Raji (cell line): ENCODE results near the gene TBL1XR1.

Experiments used
- POLR2A ChIP-seq: IDR thresholded peaks from 2 replicates; pipeline ENCODE4 v1.6.1; 2011; ENCODE audit warnings: low read depth, low read length, control low read depth; ENCODE audit not compliant: insufficient read depth

The TBL1XR1 gene

DNA sequence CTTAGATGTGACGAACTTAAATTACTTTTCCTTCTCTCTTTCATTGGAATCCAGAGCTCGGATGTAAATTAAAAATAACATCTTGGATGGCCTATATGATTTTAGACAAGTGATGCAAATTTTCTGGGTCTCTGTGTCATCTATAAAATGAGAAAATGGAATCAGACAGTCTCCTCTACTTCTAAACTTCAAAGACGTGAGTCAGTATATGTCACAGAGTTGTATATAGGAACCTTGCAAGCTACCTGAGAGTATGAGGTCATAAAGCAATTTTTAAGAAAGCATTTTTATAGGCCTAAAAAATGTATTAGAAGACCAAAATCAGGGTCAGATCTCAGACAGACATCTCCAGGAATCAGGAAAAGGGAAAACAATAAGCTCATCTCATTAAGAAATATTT is 128.3 kb downstream of the TBL1XR1 start:
- TF ChIP-seq POLR2A: no peak

DNA sequence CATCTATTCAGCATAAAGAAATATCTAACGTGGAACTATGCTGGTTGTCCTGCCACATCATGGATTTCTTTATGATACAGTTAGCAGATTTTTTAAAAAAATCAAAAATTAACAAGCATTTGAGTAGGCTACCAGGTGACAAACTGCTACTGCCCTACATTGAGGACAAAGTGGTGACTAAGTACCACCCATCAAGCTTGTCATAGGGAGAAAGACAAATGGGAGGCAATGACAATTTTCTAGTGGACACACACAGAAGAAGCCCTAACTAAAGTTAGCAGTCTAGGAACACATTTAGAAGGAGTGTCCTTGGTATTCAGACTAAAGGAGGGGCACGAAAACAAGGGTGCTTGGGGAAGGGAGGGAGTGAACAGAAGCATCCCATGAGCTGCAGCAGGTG is 131.2 kb downstream of the TBL1XR1 start:
- TF ChIP-seq POLR2A: no peak

DNA sequence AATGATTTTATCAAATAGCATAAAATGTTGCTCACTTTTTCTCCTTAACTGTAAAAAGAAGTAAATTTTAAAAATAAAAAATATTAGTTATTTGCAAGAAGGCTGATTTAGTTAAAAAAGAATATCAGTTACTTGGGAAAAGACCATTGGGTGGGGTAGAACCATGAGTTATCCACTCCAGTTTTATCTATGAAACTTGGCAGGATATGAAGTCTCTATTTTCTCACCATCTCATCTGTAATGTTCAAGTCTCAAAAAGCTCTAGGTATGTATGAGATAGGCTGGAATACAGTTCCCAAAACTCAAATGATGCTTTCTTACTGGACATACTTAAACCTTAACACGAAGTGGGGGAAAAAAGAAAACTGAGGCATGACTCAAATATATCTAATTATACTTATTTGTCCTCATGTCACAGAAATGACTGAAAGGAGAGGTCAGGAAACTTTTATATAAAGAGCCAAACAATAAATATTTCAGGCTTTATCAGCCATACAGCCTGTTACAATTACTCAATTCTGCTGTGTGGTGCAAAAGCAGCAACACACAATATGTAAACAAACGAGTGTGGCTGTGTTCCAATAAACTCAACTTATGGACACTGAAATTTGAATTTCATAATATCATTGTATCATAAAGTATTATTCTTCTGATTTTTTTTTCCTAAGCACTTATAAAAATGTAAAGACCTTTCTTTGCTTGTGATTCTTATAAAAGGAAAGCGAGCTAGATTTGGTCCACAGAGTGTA is 131.8 kb downstream of the TBL1XR1 start:
- TF ChIP-seq POLR2A: no peak

- TF ChIP-seq POLR2A: no peak
Measured at GRCh38 chr3:177062052-177062732, 135.1 kb downstream of the TBL1XR1 start.

GRCh38 chr3:177061369-177061768 is 135.9 kb downstream of the TBL1XR1 start:
- no peak for TF ChIP-seq POLR2A

GRCh38 chr3:177060492-177060891 is 136.8 kb downstream of the TBL1XR1 start:
- no peak for TF ChIP-seq POLR2A

DNA sequence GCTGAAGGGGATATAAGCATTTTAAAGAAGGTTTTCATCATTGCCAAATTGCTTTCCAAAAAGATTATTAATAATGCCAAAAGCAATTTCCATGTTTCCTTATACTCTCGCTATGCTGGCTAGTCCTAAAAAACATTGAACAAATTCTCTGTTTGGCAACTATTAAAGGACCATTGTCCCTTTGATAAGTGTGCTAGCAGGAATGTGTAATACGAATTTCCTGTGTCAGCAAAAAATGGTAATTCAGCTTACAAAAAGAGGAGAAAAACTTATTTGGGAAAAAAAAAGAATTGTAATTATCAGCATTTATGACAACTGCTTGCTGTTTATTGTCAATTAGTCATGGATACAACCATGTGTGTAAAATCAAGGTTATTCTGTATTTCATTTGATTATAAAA is 138.6 kb downstream of the TBL1XR1 start:
- TF ChIP-seq POLR2A: no peak

DNA sequence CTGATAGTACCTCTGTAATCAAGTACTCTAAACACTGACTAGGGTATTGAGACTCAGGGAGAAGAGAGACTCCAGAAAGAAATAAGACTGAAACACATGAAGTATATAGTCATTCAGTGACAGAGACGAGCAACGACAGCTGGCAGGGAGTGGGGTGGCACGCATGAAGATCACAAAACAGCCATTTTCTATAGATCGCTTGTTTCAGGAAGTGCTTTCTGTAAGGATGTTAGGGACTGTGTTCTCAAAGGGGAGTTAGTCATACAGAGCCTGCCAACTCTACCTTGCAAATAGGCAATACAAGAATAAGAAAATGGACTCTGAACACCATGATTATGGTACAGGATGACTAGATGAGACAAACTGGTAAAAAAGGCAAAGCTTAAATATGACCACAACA is 139.5 kb downstream of the TBL1XR1 start:
- TF ChIP-seq POLR2A: no peak

DNA sequence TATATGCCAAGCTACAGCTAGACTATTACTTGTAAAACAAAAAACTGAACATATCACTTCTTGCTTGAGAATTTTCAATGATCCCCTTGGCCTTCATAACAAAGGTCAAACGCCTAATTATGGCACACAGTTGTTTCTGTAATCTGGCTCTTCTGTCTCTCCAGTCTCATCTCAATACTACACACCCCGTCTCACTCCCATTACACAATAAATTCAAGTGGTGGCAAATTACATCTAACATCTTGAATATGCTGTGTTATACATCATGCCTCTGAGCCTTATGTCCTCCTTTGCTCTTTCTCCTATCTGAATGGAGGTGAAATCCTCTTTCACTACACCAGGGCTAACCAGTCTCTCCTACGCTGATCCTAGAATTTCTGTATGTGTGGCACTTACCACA is 140.4 kb downstream of the TBL1XR1 start:
- no peak for TF ChIP-seq POLR2A

DNA sequence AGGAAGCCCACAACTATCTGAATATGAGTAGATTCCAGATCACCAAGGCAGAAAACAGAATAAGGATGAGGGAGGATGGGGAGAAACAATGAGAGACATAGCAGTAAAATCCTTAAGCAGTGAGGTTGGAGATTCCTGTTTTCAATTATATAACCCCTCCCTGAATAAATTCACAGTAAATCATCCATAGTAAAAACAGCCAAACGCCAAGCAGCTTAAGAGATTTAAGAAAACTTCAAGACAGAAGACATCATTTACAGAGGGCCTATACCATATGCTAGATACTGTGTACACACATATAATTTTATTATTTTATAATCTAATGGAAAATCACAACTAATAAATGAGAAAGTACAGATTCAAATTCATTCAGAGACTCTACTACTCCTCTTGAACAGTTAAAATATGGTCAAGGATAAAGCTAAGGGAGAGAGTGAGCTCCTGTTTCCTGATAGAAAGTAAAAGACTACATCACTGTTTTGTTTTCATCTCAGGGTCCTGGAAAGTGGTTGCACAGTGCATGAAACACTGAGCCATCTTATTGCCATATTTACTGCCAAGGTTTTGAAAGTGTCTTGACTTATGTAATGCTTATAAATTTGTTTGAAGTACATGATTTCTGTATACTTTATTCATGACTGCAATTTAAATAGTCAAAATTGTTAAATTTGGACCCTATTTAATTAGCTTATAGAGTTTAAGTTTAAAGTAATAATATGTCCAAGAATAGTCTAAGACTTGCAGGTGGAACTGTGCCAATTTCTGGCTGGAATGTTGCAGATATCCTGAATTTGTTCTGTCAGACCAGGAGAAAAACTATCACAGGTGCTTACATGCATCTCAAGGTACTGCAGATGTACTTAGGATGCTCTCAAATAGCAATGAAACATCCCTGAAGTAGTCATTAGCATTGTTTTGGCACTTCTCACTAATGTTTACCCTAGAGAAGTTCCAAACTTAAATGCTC is 141.4 kb downstream of the TBL1XR1 start:
- TF ChIP-seq POLR2A: no peak

DNA sequence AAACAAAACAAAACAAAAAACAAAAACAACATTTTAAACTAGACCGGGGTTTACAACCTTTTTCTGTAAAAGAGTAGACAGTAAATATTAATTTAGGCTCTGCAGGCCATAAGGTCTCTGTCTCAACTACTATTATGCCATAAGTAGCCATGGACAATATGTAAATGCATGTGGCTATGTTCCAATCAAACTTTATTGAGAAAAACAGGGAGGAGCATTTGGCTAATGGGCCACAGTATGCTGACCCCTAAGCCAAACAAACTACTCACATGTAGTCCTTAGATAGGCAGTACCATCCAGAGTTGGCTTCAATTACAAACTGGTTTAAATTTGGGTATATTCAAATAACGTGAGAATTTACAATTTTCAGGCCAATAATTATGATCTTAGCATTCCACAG is 144.2 kb downstream of the TBL1XR1 start:
- TF ChIP-seq POLR2A: no peak

DNA sequence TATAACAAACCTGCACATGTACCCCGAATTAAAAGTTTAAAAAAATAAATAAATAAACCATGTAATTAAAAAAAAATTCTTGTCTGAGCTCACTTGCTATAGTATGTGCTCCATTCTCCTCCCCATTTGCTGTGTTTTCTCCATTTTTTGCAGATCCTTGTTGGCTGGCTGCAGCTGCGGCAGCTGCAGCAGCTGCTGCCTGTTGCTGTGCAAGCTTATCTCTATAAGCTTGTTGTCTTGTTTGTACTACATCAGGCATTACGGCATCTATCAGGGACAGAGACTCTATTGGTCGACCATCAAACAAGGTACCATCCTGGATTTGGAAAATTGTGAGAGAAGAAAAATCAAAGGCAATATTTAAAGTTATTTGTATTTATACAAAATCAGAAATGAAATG is 145.9 kb downstream of the TBL1XR1 start:
- no peak for TF ChIP-seq POLR2A

DNA sequence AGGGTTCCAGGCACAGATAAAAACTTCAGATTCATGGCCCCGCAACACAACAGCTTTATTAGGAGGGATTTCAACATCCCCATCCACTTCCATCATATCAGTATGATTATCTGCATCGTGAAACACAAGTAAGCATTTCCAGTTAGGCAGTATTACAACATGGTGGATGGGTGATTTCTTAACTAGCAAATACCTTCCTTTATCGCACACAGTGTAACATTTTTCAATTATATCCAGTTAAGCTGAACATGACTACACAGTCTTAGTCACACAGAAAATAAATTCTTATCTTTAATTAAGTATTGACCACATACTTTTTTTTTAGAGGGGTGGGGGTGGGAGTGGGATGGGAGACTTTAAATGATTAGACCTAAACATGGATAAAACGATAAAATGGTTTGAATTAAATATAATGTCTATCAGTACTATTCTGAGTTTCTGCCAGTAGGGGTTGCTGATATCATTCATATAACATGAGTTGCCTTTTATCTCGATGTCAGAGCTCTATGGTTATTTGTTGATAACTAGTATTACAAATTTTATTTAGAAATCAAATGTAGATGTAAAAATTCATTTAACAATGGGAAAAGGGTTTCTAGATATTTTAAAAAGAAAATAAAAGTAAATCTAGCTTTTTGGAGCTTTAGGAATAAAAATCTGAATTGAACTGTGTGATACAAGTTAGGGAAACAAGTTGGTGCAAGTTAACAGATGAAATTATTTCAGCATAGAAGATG is 146.6 kb downstream of the TBL1XR1 start:
- TF ChIP-seq POLR2A: no peak

DNA sequence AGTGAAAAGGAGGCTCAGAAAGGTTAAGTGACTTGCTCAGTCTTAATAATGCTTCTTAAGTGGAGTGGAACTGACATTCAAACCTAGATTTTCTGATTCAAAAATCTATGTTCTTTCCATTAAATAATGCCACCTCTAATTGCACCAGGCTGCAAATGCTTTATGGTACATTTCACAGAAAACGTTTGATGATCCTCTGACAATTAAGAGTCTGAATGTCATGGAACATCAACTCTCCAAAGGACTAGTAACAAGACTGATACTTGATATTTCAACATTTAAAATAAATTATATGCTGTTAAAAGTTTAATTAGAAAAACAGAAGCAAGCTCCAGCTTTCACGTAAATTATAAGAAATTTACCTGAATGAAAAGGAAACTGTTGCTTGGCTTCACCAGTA is 151.5 kb downstream of the TBL1XR1 start:
- TF ChIP-seq POLR2A: no peak

DNA sequence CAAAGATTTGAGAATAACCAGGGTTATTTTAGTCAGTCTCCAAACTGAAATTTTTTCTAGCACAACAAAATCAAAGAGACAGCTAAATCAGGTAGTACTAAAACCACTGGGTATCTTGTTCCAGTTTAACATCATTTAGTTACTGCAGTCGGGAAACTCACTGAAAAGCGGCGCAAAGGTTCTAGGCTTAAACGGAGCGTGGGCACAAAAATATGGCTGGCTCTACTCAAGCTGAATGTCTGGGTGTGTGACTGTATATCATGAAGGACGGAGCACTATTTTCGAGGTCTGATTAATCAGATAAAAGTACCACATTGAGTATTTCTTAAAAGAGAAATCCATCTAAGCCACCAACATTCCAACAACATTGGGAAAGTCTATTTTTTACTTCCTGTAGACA is 152.1 kb downstream of the TBL1XR1 start:
- TF ChIP-seq POLR2A: no peak

- TF ChIP-seq POLR2A: no peak
Measured at GRCh38 chr3:177041730-177042551, 155.3 kb downstream of the TBL1XR1 start.
